SK-N-SH treated with all-trans-retinoic acid at 6 μM for 48 hours (cell line): ENCODE data around the gene FBXO42.

Source experiments
- ATAC-seq: fragments of 200-7000 bp; cut with Tn5 transposase; 3 replicates; pipeline ENCODE4 v1.9.1; 2020; ENCODE audit warnings: mild to moderate bottlenecking, moderate library complexity
- ARNTL ChIP-seq: fragments of 450-650 bp; formaldehyde crosslinking; IDR thresholded peaks from 2 replicates; pipeline ENCODE4 v1.5.0; 2020; ENCODE audit warnings: low read depth, mild to moderate bottlenecking, moderate library complexity, borderline replicate concordance
- BACH2 ChIP-seq: fragments of 250-450 bp; sonication (Bioruptor Pico); IDR thresholded peaks from 2 replicates; pipeline ENCODE4 v1.9.0; 2021; ENCODE audit warnings: mild to moderate bottlenecking, borderline replicate concordance
- ESRRG ChIP-seq: fragments of 250-450 bp; sonication (Bioruptor Pico); IDR thresholded peaks from 2 replicates; pipeline ENCODE4 v1.6.1; 2021; ENCODE audit warnings: mild to moderate bottlenecking
- ISL1 ChIP-seq: fragments of 250-450 bp; sonication (Bioruptor Pico); IDR thresholded peaks from 2 replicates; pipeline ENCODE4 v2.1.2; 2022; ENCODE audit warnings: mild to moderate bottlenecking, moderate library complexity
- OSR1 ChIP-seq: fragments of 250-450 bp; sonication (Bioruptor Pico); IDR thresholded peaks from 2 replicates; pipeline ENCODE4 v1.8.0; 2022; ENCODE audit warnings: moderate library complexity, mild to moderate bottlenecking, inconsistent platforms
- PPARA ChIP-seq: fragments of 250-450 bp; sonication (Bioruptor Pico); IDR thresholded peaks from 2 replicates; pipeline ENCODE4 v1.5.0; 2020; ENCODE audit warnings: mild to moderate bottlenecking, borderline replicate concordance
- RARB ChIP-seq: fragments of 250-450 bp; sonication (Bioruptor Pico); IDR thresholded peaks from 2 replicates; pipeline ENCODE4 v1.8.0; 2021; ENCODE audit warnings: mild to moderate bottlenecking, moderate library complexity
- SNAI2 ChIP-seq: fragments of 250-450 bp; sonication (Bioruptor Pico); IDR thresholded peaks from 2 replicates; pipeline ENCODE4 v1.5.0; 2020; ENCODE audit warnings: mild to moderate bottlenecking, moderate library complexity
- TCF4 ChIP-seq: fragments of 250-450 bp; sonication (Bioruptor Pico); IDR thresholded peaks from 2 replicates; pipeline ENCODE4 v1.8.0; 2021; ENCODE audit warnings: mild to moderate bottlenecking, moderate library complexity, borderline replicate concordance
- TOX ChIP-seq: fragments of 250-450 bp; sonication (Bioruptor Pico); IDR thresholded peaks from 2 replicates; pipeline ENCODE4 v1.8.0; 2021; ENCODE audit warnings: mild to moderate bottlenecking, moderate library complexity, borderline replicate concordance
- ZC3H10 ChIP-seq: fragments of 250-450 bp; sonication (Bioruptor Pico); IDR thresholded peaks from 2 replicates; pipeline ENCODE4 v1.5.1; 2021; ENCODE audit warnings: mild to moderate bottlenecking, moderate library complexity
- ZFP3 ChIP-seq: fragments of 250-450 bp; sonication (Bioruptor Pico); IDR thresholded peaks from 2 replicates; pipeline ENCODE4 v1.5.0; 2020; ENCODE audit warnings: mild to moderate bottlenecking, moderate library complexity
- ZFP30 ChIP-seq: fragments of 450-650 bp; formaldehyde crosslinking; IDR thresholded peaks from 2 replicates; pipeline ENCODE4 v1.5.0; 2022; ENCODE audit warnings: mild to moderate bottlenecking, moderate library complexity
- ZNF565 ChIP-seq: fragments of 450-650 bp; formaldehyde crosslinking; conservative IDR thresholded peaks from 2 replicates; pipeline ENCODE4 v1.5.0; 2020; ENCODE audit warnings: low read depth, mild to moderate bottlenecking, moderate library complexity
- ZNF70 ChIP-seq: fragments of 450-650 bp; formaldehyde crosslinking; IDR thresholded peaks from 2 replicates; pipeline ENCODE4 v1.5.0; 2020; ENCODE audit warnings: mild to moderate bottlenecking, moderate library complexity
- ZNF8 ChIP-seq: fragments of 450-650 bp; formaldehyde crosslinking; IDR thresholded peaks from 2 replicates; pipeline ENCODE4 v1.5.0; 2020; ENCODE audit warnings: mild to moderate bottlenecking, moderate library complexity
- TF ChIP-seq, protein P1 (sequence below): fragments of 250-450 bp; sonication (Bioruptor Pico); IDR thresholded peaks from 2 replicates; pipeline ENCODE4 v1.5.1; 2020; ENCODE audit warnings: low read depth, mild to moderate bottlenecking, moderate library complexity
- TF ChIP-seq, protein P2 (sequence below): fragments of 250-450 bp; sonication (Bioruptor Pico); IDR thresholded peaks from 2 replicates; pipeline ENCODE4 v1.8.0; 2020; ENCODE audit warnings: mild to moderate bottlenecking, moderate library complexity, borderline replicate concordance
- TF ChIP-seq, protein P3 (sequence below): fragments of 250-450 bp; sonication (Bioruptor Pico); IDR thresholded peaks from 2 replicates; pipeline ENCODE4 v1.8.0; 2021; ENCODE audit warnings: low read depth, mild to moderate bottlenecking, moderate library complexity, borderline replicate concordance
- TF ChIP-seq, protein P4 (sequence below): fragments of 250-450 bp; sonication (Bioruptor Pico); IDR thresholded peaks from 2 replicates; pipeline ENCODE4 v1.5.1; 2021; ENCODE audit warnings: mild to moderate bottlenecking, moderate library complexity
- TF ChIP-seq, protein P5 (sequence below): fragments of 250-450 bp; sonication (Bioruptor Pico); IDR thresholded peaks from 2 replicates; pipeline ENCODE4 v1.5.0; 2020; ENCODE audit warnings: mild to moderate bottlenecking, moderate library complexity

The FBXO42 gene

DNA sequence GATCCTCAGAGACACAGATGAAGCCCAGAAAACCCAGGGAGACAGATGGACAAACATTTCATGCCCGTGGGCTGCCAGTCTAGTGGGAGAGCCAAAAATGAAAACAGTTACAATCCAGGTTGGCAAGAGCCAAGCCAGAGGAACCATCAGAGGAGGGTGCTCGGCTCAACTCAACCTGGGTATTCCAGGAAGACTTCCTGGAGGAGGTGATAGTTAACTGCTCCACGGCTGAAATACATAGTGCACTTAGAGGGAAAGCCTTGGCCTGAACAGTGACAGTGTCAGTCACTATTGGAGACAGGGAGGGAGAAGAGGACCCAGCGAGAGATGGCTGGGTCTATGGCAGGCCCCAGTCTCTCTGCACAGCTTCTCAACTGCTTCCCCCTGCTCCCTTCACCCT lies 141.7 kb downstream of the FBXO42 start (continued):
- TF ChIP-seq, protein P1, sequence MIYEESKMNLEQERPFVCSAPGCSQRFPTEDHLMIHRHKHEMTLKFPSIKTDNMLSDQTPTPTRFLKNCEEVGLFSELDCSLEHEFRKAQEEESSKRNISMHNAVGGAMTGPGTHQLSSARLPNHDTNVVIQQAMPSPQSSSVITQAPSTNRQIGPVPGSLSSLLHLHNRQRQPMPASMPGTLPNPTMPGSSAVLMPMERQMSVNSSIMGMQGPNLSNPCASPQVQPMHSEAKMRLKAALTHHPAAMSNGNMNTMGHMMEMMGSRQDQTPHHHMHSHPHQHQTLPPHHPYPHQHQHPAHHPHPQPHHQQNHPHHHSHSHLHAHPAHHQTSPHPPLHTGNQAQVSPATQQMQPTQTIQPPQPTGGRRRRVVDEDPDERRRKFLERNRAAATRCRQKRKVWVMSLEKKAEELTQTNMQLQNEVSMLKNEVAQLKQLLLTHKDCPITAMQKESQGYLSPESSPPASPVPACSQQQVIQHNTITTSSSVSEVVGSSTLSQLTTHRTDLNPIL (CRISPR knock-in tag): no peak
- TF ChIP-seq ZC3H10 (CRISPR knock-in tag): no peak
- no peak for TF ChIP-seq ZNF8 (CRISPR knock-in tag)
- no peak for TF ChIP-seq TOX
- TF ChIP-seq ZNF565: no peak
- no peak for TF ChIP-seq SNAI2 (CRISPR knock-in tag)
- no peak for TF ChIP-seq ARNTL (CRISPR knock-in tag)
- TF ChIP-seq, protein P2, sequence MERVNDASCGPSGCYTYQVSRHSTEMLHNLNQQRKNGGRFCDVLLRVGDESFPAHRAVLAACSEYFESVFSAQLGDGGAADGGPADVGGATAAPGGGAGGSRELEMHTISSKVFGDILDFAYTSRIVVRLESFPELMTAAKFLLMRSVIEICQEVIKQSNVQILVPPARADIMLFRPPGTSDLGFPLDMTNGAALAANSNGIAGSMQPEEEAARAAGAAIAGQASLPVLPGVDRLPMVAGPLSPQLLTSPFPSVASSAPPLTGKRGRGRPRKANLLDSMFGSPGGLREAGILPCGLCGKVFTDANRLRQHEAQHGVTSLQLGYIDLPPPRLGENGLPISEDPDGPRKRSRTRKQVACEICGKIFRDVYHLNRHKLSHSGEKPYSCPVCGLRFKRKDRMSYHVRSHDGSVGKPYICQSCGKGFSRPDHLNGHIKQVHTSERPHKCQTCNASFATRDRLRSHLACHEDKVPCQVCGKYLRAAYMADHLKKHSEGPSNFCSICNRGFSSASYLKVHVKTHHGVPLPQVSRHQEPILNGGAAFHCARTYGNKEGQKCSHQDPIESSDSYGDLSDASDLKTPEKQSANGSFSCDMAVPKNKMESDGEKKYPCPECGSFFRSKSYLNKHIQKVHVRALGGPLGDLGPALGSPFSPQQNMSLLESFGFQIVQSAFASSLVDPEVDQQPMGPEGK (CRISPR knock-in tag): no peak

DNA sequence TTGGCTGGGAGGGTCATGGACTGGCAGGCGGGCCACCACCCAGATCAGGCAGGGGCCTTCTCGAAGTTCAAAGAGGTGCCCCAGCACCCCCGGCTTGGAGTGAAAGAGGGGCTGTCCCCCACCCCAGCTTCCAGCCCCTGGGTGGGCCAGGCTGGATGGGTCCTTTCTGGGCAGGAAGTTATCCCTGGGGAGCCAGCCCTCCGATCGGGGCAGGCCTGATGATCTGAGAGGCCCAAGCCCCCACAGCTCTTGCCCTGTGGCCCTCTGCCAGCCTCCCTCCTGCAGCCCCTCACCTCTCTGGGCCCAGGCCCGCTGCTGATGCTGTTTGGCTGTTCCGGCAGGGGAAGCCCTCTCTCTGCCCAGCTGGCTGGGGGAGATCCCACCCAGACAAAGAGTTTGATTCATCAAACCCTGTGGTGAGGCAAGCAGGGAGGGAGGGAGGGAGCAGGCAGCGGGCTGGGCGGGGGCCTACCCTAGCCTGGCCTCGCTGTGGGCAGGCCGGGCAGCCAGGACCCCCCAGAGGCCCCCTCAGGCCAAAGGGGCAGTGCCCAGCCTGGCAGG lies 142.4 kb downstream of the FBXO42 start:
- no peak for TF ChIP-seq PPARA (CRISPR knock-in tag)
- no peak for TF ChIP-seq ZNF8 (CRISPR knock-in tag)
- no peak for ATAC-seq

DNA sequence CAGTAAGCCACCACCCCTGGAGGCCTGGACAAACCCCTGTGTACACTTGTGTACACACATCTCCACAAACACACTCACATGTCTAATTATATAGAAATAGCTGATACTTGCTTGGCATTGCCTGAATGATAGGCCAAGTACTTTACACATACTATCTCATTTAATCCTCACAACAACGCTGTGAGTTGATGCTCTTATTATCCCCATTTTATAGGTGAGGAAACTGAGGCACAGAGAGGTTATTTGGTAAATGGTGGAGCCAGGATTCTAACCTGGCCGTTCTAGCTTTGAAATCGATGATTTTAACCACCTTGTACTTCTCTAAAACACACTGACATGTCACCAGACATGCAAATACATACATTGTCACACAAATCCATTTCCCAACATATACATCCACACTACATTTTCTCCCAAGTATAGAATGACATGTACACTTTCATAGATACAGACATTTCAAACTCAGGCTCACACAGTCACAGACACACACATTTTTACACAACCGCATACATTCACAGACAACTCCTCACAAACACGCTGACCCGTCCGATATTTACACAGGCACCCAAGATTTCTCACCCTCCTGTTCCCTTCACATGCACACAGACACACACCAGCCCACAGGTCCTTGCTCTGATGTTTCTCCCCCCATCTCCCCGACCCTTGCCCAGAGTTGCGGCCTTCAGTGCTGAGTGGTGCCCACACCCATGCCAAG lies 143.0 kb downstream of the FBXO42 start:
- TF ChIP-seq ZFP3 (CRISPR knock-in tag) (no peak), ISL1 (no peak), ZC3H10 (CRISPR knock-in tag) (no peak), PPARA (CRISPR knock-in tag) (no peak), RARB (no peak), OSR1 (CRISPR knock-in tag) (no peak), SNAI2 (CRISPR knock-in tag) (no peak), ZNF70 (CRISPR knock-in tag) (no peak), ZFP30 (CRISPR knock-in tag) (no peak), ESRRG (CRISPR knock-in tag) (no peak), ZNF8 (CRISPR knock-in tag) (no peak), BACH2 (CRISPR knock-in tag) (no peak), TCF4 (no peak), ARNTL (CRISPR knock-in tag) (no peak), TOX (no peak)
- TF ChIP-seq, protein P3, sequence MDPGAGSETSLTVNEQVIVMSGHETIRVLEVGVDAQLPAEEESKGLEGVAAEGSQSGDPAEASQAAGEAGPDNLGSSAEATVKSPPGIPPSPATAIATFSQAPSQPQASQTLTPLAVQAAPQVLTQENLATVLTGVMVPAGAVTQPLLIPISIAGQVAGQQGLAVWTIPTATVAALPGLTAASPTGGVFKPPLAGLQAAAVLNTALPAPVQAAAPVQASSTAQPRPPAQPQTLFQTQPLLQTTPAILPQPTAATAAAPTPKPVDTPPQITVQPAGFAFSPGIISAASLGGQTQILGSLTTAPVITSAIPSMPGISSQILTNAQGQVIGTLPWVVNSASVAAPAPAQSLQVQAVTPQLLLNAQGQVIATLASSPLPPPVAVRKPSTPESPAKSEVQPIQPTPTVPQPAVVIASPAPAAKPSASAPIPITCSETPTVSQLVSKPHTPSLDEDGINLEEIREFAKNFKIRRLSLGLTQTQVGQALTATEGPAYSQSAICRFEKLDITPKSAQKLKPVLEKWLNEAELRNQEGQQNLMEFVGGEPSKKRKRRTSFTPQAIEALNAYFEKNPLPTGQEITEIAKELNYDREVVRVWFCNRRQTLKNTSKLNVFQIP (CRISPR knock-in tag): no peak
- TF ChIP-seq, protein P2 (CRISPR knock-in tag): no peak
- TF ChIP-seq, protein P1 (CRISPR knock-in tag): no peak
- TF ChIP-seq, protein P4, sequence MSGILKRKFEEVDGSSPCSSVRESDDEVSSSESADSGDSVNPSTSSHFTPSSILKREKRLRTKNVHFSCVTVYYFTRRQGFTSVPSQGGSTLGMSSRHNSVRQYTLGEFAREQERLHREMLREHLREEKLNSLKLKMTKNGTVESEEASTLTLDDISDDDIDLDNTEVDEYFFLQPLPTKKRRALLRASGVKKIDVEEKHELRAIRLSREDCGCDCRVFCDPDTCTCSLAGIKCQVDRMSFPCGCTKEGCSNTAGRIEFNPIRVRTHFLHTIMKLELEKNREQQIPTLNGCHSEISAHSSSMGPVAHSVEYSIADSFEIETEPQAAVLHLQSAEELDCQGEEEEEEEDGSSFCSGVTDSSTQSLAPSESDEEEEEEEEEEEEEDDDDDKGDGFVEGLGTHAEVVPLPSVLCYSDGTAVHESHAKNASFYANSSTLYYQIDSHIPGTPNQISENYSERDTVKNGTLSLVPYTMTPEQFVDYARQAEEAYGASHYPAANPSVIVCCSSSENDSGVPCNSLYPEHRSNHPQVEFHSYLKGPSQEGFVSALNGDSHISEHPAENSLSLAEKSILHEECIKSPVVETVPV (CRISPR knock-in tag): no peak
- TF ChIP-seq, protein P5, sequence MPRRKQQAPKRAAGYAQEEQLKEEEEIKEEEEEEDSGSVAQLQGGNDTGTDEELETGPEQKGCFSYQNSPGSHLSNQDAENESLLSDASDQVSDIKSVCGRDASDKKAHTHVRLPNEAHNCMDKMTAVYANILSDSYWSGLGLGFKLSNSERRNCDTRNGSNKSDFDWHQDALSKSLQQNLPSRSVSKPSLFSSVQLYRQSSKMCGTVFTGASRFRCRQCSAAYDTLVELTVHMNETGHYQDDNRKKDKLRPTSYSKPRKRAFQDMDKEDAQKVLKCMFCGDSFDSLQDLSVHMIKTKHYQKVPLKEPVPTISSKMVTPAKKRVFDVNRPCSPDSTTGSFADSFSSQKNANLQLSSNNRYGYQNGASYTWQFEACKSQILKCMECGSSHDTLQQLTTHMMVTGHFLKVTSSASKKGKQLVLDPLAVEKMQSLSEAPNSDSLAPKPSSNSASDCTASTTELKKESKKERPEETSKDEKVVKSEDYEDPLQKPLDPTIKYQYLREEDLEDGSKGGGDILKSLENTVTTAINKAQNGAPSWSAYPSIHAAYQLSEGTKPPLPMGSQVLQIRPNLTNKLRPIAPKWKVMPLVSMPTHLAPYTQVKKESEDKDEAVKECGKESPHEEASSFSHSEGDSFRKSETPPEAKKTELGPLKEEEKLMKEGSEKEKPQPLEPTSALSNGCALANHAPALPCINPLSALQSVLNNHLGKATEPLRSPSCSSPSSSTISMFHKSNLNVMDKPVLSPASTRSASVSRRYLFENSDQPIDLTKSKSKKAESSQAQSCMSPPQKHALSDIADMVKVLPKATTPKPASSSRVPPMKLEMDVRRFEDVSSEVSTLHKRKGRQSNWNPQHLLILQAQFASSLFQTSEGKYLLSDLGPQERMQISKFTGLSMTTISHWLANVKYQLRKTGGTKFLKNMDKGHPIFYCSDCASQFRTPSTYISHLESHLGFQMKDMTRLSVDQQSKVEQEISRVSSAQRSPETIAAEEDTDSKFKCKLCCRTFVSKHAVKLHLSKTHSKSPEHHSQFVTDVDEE: no peak
- no peak for ATAC-seq
